ENCODE results near the gene CEACAM19. TPM values are rescaled to one million over a fixed set of nuclear protein-coding genes. Genes with fewer than 3 reads are reported as not detected.

Gene CEACAM19
- total RNA-seq, 4 donors from 2014 or later = 0.78 to 5.5 (median 3.8) TPM

DNA sequence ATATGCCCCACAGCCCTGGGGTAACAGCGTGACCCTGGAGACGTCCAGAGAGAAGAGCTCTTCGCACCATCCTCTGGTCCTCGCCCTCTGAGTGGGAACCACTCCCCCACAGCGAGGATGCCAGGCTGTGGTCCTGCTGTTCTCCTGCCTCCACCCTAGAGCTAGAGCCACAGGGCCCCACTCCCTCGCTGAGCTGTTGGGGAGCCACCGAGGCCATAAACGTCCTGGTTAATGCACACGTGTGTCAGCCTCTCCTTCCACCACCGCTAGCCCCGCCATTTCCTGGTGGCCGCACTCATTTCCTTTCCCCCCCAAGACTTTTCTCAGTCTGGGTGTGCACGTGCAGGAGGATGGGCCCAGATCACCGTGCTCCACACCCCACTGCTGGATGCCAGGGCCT is 39.2 kb downstream of the CEACAM19 start:
- 85 to 97% methylated on average over 14 of the region's 14 CpGs for WGBS, 2 donors
- H3K36me3 ChIP-seq = no peaks in the 10 kb centered on the region

DNA sequence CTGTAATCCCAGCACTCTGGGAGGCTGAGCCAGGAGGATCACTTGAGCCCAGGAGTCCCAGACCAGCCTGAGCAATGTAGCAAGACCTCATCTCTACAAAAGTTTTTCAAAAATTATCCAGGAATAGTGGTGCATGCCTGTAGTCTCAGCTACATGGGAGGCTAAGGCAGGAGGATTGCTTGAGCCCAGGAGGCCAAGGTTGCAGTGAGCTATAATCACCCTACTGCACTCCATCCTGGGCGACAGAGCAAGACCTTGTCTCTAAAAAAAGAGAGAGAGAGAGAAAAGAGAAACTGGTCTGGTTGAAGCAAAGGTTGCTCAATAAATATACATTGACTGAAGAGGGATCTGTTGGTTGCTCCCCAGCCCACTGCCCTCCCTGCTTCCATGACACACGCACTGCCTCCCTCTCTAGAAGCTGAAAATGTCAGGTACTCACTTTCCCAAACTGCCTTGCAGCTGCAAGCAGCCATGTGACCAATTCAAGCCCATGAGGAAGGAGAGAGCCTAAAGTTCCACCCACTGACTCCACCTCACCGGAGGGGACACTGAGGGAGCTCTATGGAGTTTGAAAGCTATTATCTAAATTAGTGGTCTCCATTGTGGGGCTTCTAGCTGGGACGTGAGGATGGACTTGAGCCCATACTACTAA is 41.7 kb downstream of the CEACAM19 start:
- no peaks in the 10 kb centered on the region for H3K9me3 ChIP-seq
- intact Hi-C loops (cut with DNase I) = no loop called here
- H3K27ac ChIP-seq = peak overlapping the region in 2 of 3 donors; percentile 36 to 61
- no peak overlapping the region for H3K4me3 ChIP-seq (replicated peaks in 1 of 3)
- TF ChIP-seq POLR2A (IDR thresholded peaks at IDR 0.05) = no peak
- TF ChIP-seq, protein P1, sequence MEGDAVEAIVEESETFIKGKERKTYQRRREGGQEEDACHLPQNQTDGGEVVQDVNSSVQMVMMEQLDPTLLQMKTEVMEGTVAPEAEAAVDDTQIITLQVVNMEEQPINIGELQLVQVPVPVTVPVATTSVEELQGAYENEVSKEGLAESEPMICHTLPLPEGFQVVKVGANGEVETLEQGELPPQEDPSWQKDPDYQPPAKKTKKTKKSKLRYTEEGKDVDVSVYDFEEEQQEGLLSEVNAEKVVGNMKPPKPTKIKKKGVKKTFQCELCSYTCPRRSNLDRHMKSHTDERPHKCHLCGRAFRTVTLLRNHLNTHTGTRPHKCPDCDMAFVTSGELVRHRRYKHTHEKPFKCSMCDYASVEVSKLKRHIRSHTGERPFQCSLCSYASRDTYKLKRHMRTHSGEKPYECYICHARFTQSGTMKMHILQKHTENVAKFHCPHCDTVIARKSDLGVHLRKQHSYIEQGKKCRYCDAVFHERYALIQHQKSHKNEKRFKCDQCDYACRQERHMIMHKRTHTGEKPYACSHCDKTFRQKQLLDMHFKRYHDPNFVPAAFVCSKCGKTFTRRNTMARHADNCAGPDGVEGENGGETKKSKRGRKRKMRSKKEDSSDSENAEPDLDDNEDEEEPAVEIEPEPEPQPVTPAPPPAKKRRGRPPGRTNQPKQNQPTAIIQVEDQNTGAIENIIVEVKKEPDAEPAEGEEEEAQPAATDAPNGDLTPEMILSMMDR (IDR thresholded peaks at IDR 0.05) = no peak
- H3K4me1 ChIP-seq = peaks cover 18 to 19% of the 10 kb centered on the region in 2 donors
- 64 to 74% methylated on average over 2 to 4 of the region's 4 CpGs for WGBS, 2 donors
- no peaks in the 10 kb centered on the region for H3K36me3 ChIP-seq
- DNase-seq = no peak
- H3K27me3 ChIP-seq = no peaks in the 10 kb centered on the region

More for the DNA sequence above, 39.2 kb downstream of the CEACAM19 start:
- H3K4me1 ChIP-seq = peaks cover 8 to 10% of the 10 kb centered on the region in 2 donors
- H3K27me3 ChIP-seq = no peaks in the 10 kb centered on the region
- H3K4me3 ChIP-seq (replicated peaks in 1 of 3) = no peak overlapping the region
- intact Hi-C loops (cut with DNase I) = no loop called here
- no peak for TF ChIP-seq POLR2A (IDR thresholded peaks at IDR 0.05)
- TF ChIP-seq, protein P1 (IDR thresholded peaks at IDR 0.05) = no peak
- no peak overlapping the region for H3K27ac ChIP-seq
- no peak for DNase-seq
- H3K9me3 ChIP-seq = no peaks in the 10 kb centered on the region

DNA sequence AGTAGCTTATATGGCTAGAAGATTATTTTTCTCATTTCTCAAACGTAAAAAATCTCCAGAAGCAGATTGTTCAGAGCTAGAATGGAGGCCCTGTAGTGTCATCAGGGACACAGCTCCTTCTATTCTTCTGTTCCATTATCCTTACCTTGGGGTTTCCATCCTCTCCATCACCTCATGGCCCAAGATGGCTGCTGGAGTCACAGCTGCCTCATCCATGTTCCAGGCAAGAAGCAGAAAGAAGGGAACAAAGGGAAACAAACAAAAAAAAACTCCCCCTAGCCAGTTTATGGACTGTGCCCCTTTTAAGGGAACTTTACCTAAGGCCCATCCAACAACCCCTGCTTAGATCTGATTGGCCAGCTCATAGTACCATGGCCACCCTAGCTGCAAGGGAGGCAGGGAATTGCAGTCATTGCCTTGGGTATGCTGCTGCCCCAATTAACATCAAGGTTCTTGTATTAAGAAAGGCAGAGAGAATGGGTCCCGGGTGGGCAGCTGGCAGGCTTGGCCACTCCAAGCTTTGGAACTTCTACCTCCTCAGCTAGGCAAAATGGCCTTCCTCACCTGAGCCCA is 43.4 kb downstream of the CEACAM19 start:
- DNase-seq = no peak
- H3K27ac ChIP-seq = no peak overlapping the region
- WGBS, 2 donors = 45 to 50% methylated on average over 2 of the region's 2 CpGs
- no peaks in the 10 kb centered on the region for H3K36me3 ChIP-seq
- no peak for TF ChIP-seq POLR2A (IDR thresholded peaks at IDR 0.05)
- TF ChIP-seq, protein P1 (IDR thresholded peaks at IDR 0.05) = no peak
- H3K9me3 ChIP-seq = no peaks in the 10 kb centered on the region
- H3K4me3 ChIP-seq (replicated peaks in 1 of 3) = no peak overlapping the region
- intact Hi-C loops (cut with DNase I) = no loop called here
- no peaks in the 10 kb centered on the region for H3K27me3 ChIP-seq
- H3K4me1 ChIP-seq = peaks cover 34% of the 10 kb centered on the region in 2 donors

DNA sequence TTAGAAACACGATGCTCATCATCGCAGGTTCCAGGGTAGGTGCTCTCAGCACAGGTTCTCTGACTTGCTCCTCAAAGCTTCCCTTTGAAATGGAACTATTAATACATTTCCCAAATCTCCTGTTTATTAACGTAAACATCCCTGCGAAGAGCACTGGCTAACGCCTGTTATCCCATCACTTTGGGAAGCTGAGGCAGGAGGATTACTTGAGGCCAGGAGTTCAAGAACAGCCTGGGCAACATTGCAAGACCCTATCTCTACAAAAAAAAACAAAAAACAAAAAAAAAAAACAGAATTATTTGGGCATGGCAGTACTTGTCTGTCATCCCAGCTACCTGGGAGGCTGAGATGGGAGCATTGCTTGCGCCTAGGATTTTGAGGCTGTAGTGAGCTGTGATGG is 46.3 kb downstream of the CEACAM19 start:
- peak overlapping the region; percentile 92 to 99 (median 95) for H3K27ac ChIP-seq
- no peak for DNase-seq
- H3K4me3 ChIP-seq (replicated peaks in 1 of 3) = no peak overlapping the region
- 89 to 91% methylated on average over 6 of the region's 6 CpGs for WGBS, 2 donors
- H3K4me1 ChIP-seq = peaks cover 29 to 43% of the 10 kb centered on the region in 2 donors
- no peaks in the 10 kb centered on the region for H3K9me3 ChIP-seq
- TF ChIP-seq, protein P1 (IDR thresholded peaks at IDR 0.05) = no peak
- TF ChIP-seq POLR2A (IDR thresholded peaks at IDR 0.05) = no peak
- no peaks in the 10 kb centered on the region for H3K27me3 ChIP-seq
- H3K36me3 ChIP-seq = no peaks in the 10 kb centered on the region
- intact Hi-C loops (cut with DNase I) = no loop called here
